Measurements from ENCODE around the gene LCN15. TPM values are rescaled to one million over a fixed set of nuclear protein-coding genes. Genes with fewer than 3 reads are reported as not detected.

The LCN15 gene
- total RNA-seq, 1 donor from 2014 or later: 1.9 TPM

- peaks cover 17% of the 10 kb centered on the region for H3K9me3 Mint-ChIP-seq (ENCODE audit: unreplicated experiment)
- H3K27me3 Mint-ChIP-seq (ENCODE audit: unreplicated experiment): peaks cover 24% of the 10 kb centered on the region
- TF ChIP-seq, protein P1, sequence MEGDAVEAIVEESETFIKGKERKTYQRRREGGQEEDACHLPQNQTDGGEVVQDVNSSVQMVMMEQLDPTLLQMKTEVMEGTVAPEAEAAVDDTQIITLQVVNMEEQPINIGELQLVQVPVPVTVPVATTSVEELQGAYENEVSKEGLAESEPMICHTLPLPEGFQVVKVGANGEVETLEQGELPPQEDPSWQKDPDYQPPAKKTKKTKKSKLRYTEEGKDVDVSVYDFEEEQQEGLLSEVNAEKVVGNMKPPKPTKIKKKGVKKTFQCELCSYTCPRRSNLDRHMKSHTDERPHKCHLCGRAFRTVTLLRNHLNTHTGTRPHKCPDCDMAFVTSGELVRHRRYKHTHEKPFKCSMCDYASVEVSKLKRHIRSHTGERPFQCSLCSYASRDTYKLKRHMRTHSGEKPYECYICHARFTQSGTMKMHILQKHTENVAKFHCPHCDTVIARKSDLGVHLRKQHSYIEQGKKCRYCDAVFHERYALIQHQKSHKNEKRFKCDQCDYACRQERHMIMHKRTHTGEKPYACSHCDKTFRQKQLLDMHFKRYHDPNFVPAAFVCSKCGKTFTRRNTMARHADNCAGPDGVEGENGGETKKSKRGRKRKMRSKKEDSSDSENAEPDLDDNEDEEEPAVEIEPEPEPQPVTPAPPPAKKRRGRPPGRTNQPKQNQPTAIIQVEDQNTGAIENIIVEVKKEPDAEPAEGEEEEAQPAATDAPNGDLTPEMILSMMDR (IDR thresholded peaks at IDR 0.05; ENCODE audit: partially characterized antibody, unreplicated experiment): no peak
- peaks cover 20% of the 10 kb centered on the region for H3K4me1 Mint-ChIP-seq (ENCODE audit: low read depth, unreplicated experiment)
- H3K4me3 Mint-ChIP-seq (ENCODE audit: unreplicated experiment): no peak overlapping the region
- H3K36me3 Mint-ChIP-seq (ENCODE audit: unreplicated experiment): peaks cover 20% of the 10 kb centered on the region
- no peak overlapping the region for H3K27ac Mint-ChIP-seq (ENCODE audit: unreplicated experiment)
- DNase-seq: no peak
Observed at GRCh38 chr9:136779808-136780207, 15.5 kb upstream of the LCN15 start.

DNA sequence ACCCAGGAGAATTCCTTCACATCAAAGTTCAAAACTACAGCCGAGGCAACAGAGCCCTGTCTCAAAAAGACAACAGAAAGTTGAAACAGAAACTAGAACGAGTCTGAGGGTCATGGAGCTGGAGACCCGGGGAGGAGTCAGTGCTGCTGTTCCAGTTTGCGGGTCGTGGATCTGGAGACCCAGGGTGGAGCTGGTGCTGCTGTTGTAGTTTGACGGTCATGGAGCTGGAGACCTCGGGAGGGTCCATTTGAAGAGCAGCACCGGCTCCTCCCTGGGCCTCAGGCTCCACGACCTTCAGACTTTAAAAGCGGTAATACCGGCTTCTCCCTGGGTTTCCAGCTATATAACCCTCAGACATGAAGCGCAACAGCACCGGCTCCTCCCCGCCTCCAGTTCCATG lies 13.0 kb upstream of the LCN15 start:
- DNase-seq: no peak
- H3K9me3 Mint-ChIP-seq (ENCODE audit: unreplicated experiment): peaks cover 17% of the 10 kb centered on the region
- H3K36me3 Mint-ChIP-seq (ENCODE audit: unreplicated experiment): peaks cover 20% of the 10 kb centered on the region
- peaks cover 26% of the 10 kb centered on the region for H3K27me3 Mint-ChIP-seq (ENCODE audit: unreplicated experiment)
- H3K4me1 Mint-ChIP-seq (ENCODE audit: low read depth, unreplicated experiment): peaks cover 4% of the 10 kb centered on the region
- no peak overlapping the region for H3K4me3 Mint-ChIP-seq (ENCODE audit: unreplicated experiment)
- no peak overlapping the region for H3K27ac Mint-ChIP-seq (ENCODE audit: unreplicated experiment)
- TF ChIP-seq, protein P1 (IDR thresholded peaks at IDR 0.05; ENCODE audit: partially characterized antibody, unreplicated experiment): no peak

DNA sequence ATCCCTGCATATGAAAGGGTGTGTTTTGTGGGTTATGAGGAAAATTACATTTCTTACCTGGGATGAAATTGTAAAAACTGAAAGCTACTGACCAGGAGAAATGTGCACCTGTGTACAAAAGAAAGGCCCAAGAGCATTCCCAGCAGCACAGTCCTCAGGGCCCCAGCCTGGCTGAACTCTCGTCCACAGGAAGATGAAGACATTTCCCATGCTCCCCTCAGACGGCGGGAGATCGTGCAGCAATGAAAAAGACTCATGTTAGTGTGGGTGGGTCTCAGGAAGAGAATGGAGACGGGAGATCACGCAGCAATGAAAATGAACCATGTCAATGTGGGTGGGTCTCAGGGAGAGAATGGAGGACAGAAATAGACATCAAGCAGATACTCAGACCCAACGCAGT lies 12.6 kb upstream of the LCN15 start:
- Mint-ChIP-seq H3K27ac (ENCODE audit: unreplicated experiment) (no peak overlapping the region), H3K36me3 (ENCODE audit: unreplicated experiment) (peaks cover 20% of the 10 kb centered on the region), H3K27me3 (ENCODE audit: unreplicated experiment) (peaks cover 28% of the 10 kb centered on the region), H3K9me3 (ENCODE audit: unreplicated experiment) (peaks cover 17% of the 10 kb centered on the region), H3K4me1 (ENCODE audit: low read depth, unreplicated experiment) (peaks cover 4% of the 10 kb centered on the region), H3K4me3 (ENCODE audit: unreplicated experiment) (no peak overlapping the region)
- no peak for DNase-seq
- TF ChIP-seq, protein P1 (IDR thresholded peaks at IDR 0.05; ENCODE audit: partially characterized antibody, unreplicated experiment): no peak

GRCh38 chr9:136775191-136775590 lies 10.9 kb upstream of the LCN15 start:
- peaks cover 17% of the 10 kb centered on the region for H3K9me3 Mint-ChIP-seq (ENCODE audit: unreplicated experiment)
- H3K4me1 Mint-ChIP-seq (ENCODE audit: low read depth, unreplicated experiment): peaks cover 1% of the 10 kb centered on the region
- no peak overlapping the region for H3K4me3 Mint-ChIP-seq (ENCODE audit: unreplicated experiment)
- TF ChIP-seq, protein P1 (IDR thresholded peaks at IDR 0.05; ENCODE audit: partially characterized antibody, unreplicated experiment): no peak
- peaks cover 28% of the 10 kb centered on the region for H3K27me3 Mint-ChIP-seq (ENCODE audit: unreplicated experiment)
- peaks cover 20% of the 10 kb centered on the region for H3K36me3 Mint-ChIP-seq (ENCODE audit: unreplicated experiment)
- no peak overlapping the region for H3K27ac Mint-ChIP-seq (ENCODE audit: unreplicated experiment)
- DNase-seq: no peak

- no peak for DNase-seq
- no peak overlapping the region for H3K4me3 Mint-ChIP-seq (ENCODE audit: unreplicated experiment)
- H3K27ac Mint-ChIP-seq (ENCODE audit: unreplicated experiment): no peak overlapping the region
- TF ChIP-seq, protein P1 (IDR thresholded peaks at IDR 0.05; ENCODE audit: partially characterized antibody, unreplicated experiment): no peak
- H3K9me3 Mint-ChIP-seq (ENCODE audit: unreplicated experiment): peaks cover 15% of the 10 kb centered on the region
- H3K4me1 Mint-ChIP-seq (ENCODE audit: low read depth, unreplicated experiment): no peaks in the 10 kb centered on the region
- H3K27me3 Mint-ChIP-seq (ENCODE audit: unreplicated experiment): peaks cover 27% of the 10 kb centered on the region
- H3K36me3 Mint-ChIP-seq (ENCODE audit: unreplicated experiment): peaks cover 20% of the 10 kb centered on the region
Observed at GRCh38 chr9:136774416-136775045, 10.2 kb upstream of the LCN15 start.

Data from glutamatergic neuron (in vitro differentiated cells).